Measurements from ENCODE around the gene C12orf60.

DNA sequence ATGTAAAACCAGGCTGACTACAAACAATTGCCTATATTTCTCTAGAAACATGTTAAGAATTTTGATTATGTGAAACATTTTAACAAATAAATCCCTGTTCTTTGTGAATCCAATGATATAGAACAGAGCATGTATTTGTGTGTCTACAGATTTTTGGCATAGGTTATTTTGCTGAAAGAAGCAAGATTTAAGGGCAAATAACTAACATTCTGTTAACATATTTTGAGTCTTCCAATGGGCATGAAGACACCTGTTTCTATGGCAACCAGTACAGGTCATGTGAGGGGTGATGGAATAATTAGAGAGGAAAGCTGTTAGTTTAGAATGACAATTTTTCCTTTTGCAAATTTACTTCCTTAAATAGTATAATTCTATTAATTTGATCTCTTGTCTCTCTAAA is 31.0 kb downstream of the C12orf60 start:
- TF ChIP-seq, protein P1, sequence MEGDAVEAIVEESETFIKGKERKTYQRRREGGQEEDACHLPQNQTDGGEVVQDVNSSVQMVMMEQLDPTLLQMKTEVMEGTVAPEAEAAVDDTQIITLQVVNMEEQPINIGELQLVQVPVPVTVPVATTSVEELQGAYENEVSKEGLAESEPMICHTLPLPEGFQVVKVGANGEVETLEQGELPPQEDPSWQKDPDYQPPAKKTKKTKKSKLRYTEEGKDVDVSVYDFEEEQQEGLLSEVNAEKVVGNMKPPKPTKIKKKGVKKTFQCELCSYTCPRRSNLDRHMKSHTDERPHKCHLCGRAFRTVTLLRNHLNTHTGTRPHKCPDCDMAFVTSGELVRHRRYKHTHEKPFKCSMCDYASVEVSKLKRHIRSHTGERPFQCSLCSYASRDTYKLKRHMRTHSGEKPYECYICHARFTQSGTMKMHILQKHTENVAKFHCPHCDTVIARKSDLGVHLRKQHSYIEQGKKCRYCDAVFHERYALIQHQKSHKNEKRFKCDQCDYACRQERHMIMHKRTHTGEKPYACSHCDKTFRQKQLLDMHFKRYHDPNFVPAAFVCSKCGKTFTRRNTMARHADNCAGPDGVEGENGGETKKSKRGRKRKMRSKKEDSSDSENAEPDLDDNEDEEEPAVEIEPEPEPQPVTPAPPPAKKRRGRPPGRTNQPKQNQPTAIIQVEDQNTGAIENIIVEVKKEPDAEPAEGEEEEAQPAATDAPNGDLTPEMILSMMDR (IDR thresholded peaks at IDR 0.05): no peak
- TF ChIP-seq POLR2A (IDR thresholded peaks at IDR 0.05): no peak
